DMS 273 (cell line): ENCODE results near the gene AOPEP.

ENCODE experiments used
- DNase-seq: peaks from one replicate; lab custom pipeline; 2025; ENCODE audit not compliant: unreplicated experiment; lab: John Stamatoyannopoulos, UW

AOPEP gene

GRCh38 chr9:95127249-95128176, 401.0 kb downstream of the AOPEP start:
- DNase-seq: peak; percentile 82

- no peak for DNase-seq
Observed at GRCh38 chr9:95128177-95128524, 401.7 kb downstream of the AOPEP start.

GRCh38 chr9:95129476-95130291, 403.2 kb downstream of the AOPEP start:
- peak; percentile 12 for DNase-seq

- DNase-seq: no peak
Observed at GRCh38 chr9:95130484-95130883, 404.0 kb downstream of the AOPEP start.

- DNase-seq: peak; percentile 80
Observed at GRCh38 chr9:95131023-95131943, 404.8 kb downstream of the AOPEP start.

GRCh38 chr9:95132366-95133324, 406.1 kb downstream of the AOPEP start:
- DNase-seq: peak; percentile 30

GRCh38 chr9:95133325-95133705, 406.8 kb downstream of the AOPEP start:
- DNase-seq: no peak

GRCh38 chr9:95134457-95134881, 408.0 kb downstream of the AOPEP start:
- DNase-seq: peak; percentile 14

- DNase-seq: no peak
Observed at GRCh38 chr9:95135756-95136155, 409.3 kb downstream of the AOPEP start.
